Hepatocyte (in vitro differentiated cells): ENCODE measurements around the gene KCNMA1.

Experiments used
- CTCF ChIP-seq: fragments of 200-600 bp; sonication (generic); IDR thresholded peaks from 2 replicates; pipeline ENCODE4 v1.5.1; 2016; ENCODE audit warnings: antibody characterized with exemption, mild to moderate bottlenecking; ENCODE audit not compliant: poor library complexity
- EZH2 ChIP-seq: fragments of 200-600 bp; sonication (generic); IDR thresholded peaks from 2 replicates; pipeline ENCODE4 v1.6.1; 2016; ENCODE audit warnings: antibody characterized with exemption, mild to moderate bottlenecking, borderline replicate concordance
- EZH2phosphoT487 ChIP-seq: fragments of 200-600 bp; sonication (generic); IDR thresholded peaks from one replicate; pipeline ENCODE4 v1.6.1; 2018; ENCODE audit warnings: antibody characterized with exemption, mild to moderate bottlenecking, low read depth, moderate library complexity; ENCODE audit not compliant: unreplicated experiment, severe bottlenecking

DNA sequence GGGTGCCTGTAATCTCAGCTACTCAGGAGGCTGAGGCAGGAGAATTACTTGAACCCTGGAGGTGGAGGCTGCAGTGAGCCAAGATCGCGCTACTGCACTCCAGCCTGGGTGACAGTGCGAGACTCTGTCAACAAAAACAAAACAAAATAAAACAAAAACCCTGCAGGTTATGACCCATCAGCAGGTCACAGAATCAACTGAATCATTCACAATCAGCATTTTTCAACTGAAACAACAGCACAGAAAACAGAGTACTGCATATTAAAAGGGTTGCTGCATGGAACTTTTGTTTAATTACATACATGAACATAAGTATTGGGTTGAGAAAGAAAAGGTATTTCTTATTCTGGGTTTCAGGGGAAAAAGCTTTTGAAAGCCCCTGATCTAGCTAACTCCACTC, 77.6 kb downstream of the KCNMA1 start:
- no peak for TF ChIP-seq EZH2
- no peak for TF ChIP-seq CTCF
- TF ChIP-seq EZH2phosphoT487 = no peak
